ENCODE data around the gene HEYL.
A peak's percentile ranks its signal among the peaks of the same experiment; 100 is the strongest.

Gene HEYL

DNA sequence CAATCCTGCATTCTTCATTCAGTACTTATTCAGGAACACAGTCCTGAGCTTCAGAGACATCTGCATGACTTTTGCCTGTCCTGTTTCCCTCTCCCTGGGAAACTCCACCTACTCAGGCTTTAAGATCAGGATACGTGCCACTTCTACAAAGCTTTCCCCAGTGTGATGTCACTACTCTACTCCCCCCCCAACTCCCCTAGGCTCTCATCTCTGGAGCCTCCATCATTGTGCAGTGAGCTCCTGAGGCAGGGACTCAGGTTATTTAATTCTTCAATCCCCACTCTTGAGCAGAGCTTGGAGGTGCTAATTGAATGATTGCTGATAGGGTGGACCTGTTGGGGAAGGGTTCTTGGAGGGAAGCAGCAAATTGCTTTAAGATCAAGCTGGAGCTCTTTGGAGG lies 31.2 kb upstream of the HEYL start:
- DNase-seq, result no peak
- intact Hi-C loops (cut with DNase I), result no loop called here

DNA sequence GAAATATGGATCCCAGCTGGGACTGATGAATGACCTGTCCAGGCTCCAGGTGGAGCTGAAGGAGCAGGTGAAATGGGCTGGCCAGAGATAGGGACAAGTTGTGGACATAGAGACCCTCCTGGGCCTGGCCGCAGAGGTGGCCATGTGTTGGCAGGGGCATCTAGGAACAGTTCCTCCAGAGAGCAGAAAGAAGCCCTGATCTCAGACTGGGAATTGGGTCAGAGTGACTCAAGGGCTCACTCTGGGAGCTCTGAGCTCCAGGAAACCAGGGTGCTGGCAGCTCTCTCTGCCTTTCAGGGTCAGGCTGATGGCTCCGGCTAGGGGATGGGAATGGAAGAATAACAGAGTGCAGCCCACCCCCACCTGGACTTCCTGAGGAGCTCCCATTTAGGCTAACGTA lies 29.5 kb upstream of the HEYL start:
- intact Hi-C loops (cut with DNase I), result no loop called here
- DNase-seq, result peak in 5 of 42 donors; percentile 17 to 68 (median 32)

DNA sequence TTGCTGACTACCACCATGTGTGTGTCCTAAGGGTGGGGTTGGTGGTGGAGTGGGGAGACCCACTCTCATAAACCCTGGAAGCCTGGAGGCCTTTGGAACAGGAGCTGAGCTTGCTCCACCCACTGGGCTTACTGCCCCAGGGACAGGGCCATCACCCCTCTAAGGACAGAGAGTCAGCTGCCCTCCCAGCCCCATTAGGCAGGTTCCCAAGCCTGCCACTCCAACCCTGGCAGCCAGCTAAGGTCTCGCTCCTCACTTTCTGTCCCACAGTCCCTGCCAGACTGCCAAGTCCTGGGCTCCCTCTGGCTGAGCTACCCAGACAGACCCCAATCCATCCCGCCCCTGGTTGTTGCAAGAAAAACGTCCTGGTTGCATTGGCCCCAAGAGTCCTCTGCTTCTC lies 28.7 kb upstream of the HEYL start:
- peak in 13 of 42 donors; percentile 26 to 66 (median 42) for DNase-seq

DNA sequence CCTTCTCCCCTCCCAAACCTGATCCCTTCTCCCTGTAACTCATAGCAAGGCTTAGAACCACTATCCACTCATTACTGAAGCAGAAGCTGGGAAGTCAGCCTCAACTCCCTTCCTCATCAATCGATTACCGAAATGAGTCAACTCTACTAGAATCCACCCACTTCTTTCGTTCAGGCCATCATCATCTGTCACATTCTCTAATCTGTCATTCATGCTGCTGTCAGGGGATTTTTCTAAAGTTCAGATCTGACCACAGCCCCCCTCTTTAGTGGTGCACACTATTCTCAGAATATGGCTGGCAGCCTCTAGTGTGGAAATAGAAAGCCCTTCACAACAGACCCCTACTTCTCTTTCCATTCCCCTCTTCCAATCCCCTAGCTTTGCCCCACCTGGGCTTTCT lies 27.3 kb upstream of the HEYL start:
- intact Hi-C loops (cut with DNase I), result no loop called here

More for the DNA sequence above, 28.7 kb upstream of the HEYL start:
- intact Hi-C loops (cut with DNase I), result no loop called here

DNA sequence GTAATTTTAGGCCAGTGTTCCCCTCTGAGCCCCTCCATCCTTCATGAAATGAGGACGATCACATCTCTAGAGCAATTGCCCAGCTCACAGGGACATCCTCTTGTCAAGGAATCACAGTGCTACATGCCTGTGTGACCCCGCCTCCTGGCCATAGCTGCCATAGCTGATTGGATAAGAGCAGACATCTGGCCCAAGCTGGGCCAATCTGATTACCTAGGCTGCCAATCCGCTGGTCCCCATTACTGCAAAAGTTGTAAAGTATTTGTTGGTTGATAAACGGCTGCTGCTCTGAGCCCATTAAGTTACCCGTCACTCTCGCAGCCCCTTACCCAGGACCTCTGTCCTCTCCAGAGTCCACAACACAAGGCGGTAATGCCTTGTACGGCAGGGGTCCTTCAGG lies 24.1 kb upstream of the HEYL start:
- no peak for DNase-seq
- intact Hi-C loops (cut with DNase I), result no loop called here

More for the DNA sequence above, 27.3 kb upstream of the HEYL start:
- DNase-seq, result no peak

DNA sequence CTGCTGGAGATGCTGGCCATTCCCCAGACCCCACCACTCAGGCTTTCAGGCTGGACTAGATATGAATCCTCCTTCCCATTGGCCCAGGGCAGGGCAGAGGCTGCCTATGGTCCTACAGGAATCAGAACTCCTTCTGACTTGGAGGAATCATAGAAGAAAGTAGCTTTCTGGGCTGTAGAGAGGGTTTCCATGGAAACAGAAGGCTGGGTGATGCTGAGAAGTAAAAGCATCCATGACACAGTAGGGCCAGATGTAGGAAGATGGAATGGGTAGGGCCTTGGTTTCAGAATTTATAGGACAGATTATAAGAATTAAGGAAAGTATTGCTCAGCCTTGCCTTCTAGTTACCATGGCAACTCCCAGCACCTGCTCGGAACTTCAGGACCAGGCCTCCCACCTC lies 23.4 kb upstream of the HEYL start:
- intact Hi-C loops (cut with DNase I), result no loop called here

DNA sequence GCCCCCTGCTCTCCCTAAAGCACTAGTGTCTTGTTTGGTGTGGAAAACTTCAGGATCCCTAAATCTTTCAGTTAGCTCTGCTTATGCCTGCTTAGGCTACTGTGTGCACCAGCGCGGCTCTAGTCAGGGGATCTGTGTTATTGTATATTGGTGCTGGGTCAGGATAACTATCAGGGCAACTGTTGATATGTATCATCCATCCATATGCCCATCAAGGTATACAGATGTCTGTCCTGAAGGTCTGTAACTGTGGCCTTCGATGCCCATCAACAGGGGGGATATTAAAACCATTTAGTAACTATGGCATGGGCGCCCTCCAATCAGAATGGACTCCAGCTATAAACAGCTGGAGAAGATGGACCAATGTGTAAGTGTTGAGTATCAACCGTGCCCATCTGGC lies 20.1 kb upstream of the HEYL start:
- DNase-seq, result no peak
- intact Hi-C loops (cut with DNase I), result no loop called here

More for the DNA sequence above, 23.4 kb upstream of the HEYL start:
- DNase-seq, result no peak

DNA sequence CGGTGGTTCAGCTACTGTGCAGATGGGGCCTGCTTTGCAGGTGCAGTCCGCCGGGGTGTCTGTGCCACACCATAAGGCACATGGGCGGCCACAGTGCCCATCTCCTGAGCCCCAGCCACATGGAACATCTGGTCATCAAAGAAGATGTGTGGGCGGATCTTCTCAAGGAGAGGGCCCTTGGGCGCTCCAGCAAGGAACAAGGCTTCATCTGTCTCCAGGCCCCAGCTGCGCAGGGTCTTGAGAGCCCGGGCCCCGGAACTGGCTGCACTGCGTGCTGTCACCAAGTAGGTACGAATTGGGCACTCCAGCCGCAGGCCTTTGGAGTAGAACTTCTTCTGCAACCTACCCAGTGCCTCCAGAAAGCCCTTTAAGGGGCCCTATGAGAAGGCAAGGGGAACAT lies 19.7 kb upstream of the HEYL start:
- intact Hi-C loops (cut with DNase I), result no loop called here
- no peak for DNase-seq

DNA sequence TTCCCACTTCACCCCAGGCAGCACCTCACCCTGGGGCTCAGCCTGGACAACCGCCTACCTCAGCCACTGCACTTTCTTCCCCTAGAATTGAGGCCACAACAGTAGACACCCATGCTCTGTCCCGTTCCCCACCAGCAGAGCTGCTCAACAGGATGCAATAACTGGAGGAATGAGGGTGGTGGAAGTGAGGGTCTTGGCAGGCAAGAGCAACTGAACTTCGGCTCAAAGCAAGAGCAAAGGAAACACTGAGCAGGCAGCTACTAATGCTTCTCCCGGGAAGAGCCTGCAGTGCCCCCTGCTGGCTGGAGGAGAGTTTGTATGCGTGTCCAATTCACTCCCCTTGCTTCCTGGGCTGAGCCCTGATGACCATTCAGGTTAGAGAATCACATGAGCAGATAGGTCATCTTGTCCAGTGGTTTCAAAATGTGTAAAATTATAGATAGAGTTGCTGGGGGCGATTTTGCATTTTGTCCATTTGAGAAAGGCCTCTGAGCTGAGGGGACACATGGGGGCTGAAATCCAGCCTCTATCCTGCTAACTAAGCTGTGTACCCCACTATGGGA lies 18.6 kb upstream of the HEYL start:
- DNase-seq, result peak in 39 of 42 donors; percentile 22 to 82 (median 56)
- intact Hi-C loops (cut with DNase I), result no loop called here

DNA sequence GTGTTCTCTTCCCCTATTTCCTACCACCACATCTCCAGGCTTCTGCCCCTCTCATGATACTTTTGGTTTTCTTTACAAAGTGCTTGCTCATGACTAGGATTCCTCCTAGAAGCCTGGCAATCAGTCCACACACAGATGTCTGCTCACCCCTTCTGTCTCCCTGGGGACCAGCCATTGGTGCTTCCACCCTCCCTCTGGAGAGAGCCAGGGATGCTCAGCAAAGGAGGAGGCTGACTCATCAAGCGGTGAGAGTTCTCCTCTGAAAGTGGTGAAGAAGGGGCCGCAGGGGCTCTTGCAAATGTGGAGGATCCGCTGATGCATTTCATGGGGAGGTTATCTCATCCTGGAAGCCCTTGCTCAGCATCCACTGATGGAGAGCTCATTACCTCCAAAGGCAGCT lies 18.0 kb upstream of the HEYL start:
- DNase-seq, result peak in 1 of 42 donors; percentile 27
- intact Hi-C loops (cut with DNase I), result no loop called here

DNA sequence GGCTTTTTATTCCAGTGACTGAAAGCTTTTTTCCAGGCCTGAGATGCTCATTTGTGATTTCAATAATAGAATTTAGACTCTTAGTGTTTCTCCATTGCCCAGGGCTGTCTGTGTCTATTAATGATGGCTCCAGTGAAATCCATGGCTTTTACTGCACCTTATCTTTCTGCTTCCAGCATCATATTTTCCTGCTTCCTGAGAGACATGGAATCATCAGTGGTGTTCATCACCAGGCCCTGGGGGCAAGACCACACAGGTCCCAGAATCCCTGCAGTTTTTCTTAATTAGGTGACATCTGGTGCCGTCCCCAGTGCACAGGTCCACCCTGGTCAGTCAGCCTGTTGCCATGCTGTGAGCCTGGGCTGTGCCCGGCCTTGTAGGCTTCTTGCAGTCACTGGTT lies 16.9 kb upstream of the HEYL start:
- no peak for DNase-seq
- intact Hi-C loops (cut with DNase I), result no loop called here

DNA sequence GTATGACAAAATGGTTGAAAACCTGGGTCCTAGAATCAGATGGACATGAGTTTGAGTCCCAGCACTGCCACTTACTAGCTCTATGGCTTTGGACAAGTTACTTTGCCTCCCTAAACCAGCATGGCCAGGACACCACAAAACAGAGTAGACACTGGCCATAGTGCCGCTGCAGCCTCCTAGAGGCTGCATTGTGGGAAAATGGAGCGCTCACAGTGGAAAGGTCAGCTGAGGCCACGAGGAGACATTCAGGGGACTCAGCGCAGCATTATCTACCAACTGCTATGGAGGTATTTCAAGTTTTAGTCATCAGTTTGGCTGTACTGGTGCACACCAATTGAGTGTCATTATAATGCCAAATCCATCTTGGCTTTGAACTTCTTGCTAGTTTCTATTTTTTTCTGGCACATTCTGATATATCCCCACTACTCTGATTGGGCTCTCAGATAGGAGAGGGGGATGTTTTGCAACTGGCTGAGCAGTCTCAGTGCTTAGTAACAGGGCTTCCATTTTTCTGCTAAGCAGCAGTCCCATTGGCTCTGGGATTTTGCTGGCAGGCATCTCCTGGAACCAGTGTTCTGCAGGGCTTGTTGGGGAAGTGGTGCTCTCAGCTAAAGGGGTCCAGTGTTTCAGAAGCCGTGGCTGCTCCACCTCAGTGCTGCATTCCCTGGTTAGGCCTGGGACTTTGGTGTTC lies 16.3 kb upstream of the HEYL start:
- DNase-seq, result peak in 4 of 42 donors; percentile 18 to 41 (median 28)
- intact Hi-C loops (cut with DNase I), result no loop called here

DNA sequence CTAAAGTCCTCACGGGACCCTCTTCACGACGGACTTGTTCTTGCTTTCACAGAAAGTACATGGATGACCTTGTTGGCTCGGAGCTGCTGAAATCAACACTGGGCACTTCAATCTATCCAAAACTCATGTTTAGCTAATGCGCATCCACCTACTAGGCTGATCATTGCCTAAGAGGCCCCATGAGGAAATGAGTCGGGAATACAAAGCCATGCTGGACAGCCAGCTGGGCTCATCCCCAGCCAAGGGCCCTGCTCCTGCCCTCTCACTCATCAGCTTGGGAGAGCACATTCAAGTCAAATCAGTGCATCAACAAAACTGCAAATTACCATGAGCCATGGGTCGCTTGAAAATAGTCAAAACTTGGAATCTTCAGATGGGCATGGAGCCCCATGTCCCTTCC lies 14.8 kb upstream of the HEYL start:
- no peak for DNase-seq
- intact Hi-C loops (cut with DNase I), result no loop called here

DNA sequence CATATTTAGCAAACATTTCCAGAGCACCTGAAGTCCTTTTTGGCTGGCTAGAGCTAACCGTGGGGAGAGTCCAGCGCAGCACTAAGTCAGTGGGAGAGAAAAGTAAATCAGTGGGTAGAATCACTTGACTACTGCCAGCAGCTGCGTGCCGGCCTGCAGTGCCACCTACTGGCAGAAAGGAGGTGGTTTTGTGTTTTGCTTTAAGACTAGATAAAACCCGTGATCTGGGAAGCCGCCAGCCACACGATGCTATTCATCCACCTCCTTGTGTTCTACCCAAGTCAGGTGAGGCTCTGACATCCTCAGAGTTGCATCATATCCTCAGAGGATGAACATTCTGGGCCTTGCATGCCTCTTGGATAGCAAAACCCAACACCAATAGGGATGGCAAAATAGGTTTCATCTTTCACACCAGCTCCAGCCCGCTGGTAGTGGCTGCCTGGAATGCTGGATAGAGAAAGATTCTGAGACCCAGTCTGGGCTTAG lies 14.1 kb upstream of the HEYL start:
- DNase-seq, result peak; percentile 74 to 92 (median 85)
- intact Hi-C loops (cut with DNase I), result loop anchor here (2.0 kb wide), 1 partner anchor 47 kb away; no protein-coding TSS in a partner anchor

DNA sequence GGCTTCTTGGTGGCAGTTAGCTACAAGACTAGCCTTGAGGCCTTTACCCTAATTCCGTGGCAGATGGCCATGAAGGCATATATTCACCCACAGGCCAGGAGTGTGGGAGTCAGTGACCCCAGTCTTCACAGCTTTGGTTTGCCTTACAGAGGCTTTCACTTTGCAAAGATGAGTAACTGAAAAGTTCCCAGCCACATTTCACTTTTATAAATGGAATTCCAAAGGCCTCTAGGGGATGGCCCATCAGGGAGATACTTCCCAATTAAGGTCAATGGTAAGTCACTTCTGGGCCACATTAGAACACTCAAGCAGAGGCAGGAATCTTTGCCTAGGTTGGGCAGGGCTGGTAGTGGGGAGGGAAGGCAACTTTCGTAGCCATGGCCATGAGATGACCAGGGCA lies 13.1 kb upstream of the HEYL start:
- DNase-seq, result no peak
- intact Hi-C loops (cut with DNase I), result loop anchor here (2.0 kb wide), 1 partner anchor 46 kb away; no protein-coding TSS in a partner anchor

DNA sequence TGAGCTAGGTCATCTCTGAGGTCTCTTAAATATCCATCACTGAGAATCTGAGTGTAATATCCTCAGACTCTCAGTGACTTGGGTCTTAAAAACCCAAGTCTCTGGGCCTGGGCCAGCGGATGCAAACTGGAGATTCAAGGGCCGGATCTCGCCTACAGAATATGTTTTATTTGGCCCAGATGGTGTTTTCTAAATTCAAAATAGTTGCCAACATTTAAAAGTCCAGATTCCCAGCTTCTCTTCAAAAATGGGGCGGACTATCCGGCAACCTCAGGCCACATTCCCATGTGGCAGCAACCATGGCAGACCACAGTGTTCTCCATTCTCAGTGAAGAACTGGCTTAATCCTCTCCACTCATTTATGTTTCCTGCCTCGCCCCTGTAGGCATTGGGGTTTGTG lies 12.7 kb upstream of the HEYL start:
- intact Hi-C loops (cut with DNase I), result loop anchor here (2.0 kb wide), 1 partner anchor 45 kb away; no protein-coding TSS in a partner anchor
- DNase-seq, result no peak

DNA sequence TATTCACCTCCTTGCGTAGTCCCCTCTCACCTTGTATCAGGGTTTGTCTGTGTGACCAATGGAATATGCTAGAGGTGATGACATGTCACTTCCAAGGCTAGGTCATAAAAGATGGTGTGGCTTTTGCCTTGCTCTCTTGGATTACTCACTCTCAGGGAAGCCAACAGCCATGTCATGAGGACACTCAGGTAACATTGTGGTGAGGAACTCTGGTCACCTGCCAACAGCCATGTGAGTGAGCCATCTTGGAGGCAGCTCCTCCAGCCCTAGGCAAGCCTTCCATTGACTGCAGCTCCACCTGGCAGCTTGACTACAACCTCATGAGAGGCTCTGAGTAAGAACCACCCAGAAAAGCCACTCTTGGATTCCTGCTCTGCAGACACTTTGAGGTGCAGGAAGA lies 11.0 kb upstream of the HEYL start:
- intact Hi-C loops (cut with DNase I), result no loop called here

DNA sequence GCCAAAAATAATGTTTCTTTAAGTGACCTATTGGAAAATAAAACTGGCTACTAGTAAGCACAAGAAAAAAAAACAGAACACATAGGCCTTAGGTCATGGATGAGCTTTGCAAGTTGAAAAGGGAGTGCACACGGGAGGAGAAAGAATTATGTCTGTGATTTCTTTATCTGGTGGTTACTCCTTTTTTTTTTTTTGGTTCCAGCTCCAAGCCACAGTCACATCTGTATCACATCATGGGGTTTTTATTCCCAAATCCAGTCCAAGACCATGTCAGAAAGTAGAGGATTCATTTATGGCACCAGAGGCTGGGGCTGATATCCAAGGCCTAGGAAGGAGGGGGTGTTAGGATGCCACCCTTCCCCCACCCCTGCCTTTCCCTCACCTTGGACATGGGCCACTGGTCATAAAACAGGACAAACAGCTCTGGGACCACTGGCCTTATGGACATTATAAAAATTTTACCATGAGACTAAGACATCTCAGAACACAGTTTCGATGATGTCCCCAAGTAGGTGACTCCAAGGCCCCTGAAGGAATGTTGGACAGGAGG lies 10.3 kb upstream of the HEYL start:
- no peak for DNase-seq
- intact Hi-C loops (cut with DNase I), result no loop called here

More for the DNA sequence above, 11.0 kb upstream of the HEYL start:
- no peak for DNase-seq

DNA sequence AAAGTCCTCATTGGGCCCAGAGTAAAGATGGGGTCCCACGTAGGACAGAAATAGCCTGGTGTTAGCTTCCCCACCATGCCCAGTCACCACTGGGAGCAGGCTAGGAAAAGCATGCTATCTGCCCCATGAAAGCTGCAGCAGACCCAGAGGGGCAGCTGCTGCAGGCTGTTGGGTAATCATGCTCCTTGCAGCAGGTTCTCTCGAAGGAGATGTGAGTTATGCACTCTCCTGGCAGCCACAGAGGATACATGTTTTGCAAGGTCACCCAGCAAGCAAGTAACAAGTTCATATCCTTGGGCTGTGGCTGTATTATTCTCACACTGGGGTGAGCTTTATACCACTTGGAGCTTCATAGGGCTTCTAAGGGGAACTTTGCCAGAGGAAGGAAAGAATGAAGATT lies 9.1 kb upstream of the HEYL start:
- no peak for DNase-seq
- intact Hi-C loops (cut with DNase I), result no loop called here

DNA sequence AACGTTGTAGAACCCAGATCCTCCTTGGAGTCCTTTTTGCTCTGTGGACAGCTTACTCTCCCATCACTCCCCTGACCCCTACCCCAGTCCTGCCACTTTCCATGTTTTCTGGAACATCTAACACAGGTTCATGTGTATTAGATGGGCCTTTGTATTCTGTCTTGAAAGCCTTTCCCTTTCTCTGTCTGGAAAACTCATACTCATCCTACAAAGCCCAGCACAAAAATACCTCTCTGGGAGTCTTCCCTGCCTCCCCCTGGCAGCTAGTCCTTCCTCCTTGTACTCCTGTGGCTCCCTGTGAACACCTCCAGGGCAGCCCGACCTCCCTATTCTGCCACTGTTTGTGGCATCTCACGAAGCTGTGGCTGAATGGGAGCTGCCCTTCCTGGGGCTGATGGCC lies 7.8 kb upstream of the HEYL start:
- intact Hi-C loops (cut with DNase I), result no loop called here
- DNase-seq, result no peak
